ENCODE results near the gene GID8.
A peak's percentile ranks its signal among the peaks of the same experiment; 100 is the strongest.

The GID8 gene

GRCh38 chr20:62938105-62938888, at the start of gene GID8:
GID8 (plus strand) TSS chr20:62938147; CDS start chr20:62941503, 3,356 bp downstream.
- DNase-seq (ENCODE audit: low read depth in 2 of 2): no peak

- DNase-seq (ENCODE audit: low read depth in 2 of 2): no peak
These were observed 49.5 kb upstream of the GID8 start for GRCh38 chr20:62888406-62888805.

GRCh38 chr20:62888910-62889309, 49.0 kb upstream of the GID8 start:
- DNase-seq (ENCODE audit: low read depth in 2 of 2): no peak

GRCh38 chr20:62889411-62889810, 48.5 kb upstream of the GID8 start:
- DNase-seq (ENCODE audit: low read depth in 2 of 2): no peak

GRCh38 chr20:62889871-62890270, 48.1 kb upstream of the GID8 start:
- no peak for DNase-seq (ENCODE audit: low read depth in 2 of 2)

- no peak for DNase-seq (ENCODE audit: low read depth in 2 of 2)
These were observed 47.5 kb upstream of the GID8 start for GRCh38 chr20:62890444-62890843.

- no peak for DNase-seq (ENCODE audit: low read depth in 2 of 2)
These were observed 46.8 kb upstream of the GID8 start for GRCh38 chr20:62891111-62891510.

- no peak for DNase-seq (ENCODE audit: low read depth in 2 of 2)
These were observed 45.3 kb upstream of the GID8 start for GRCh38 chr20:62892348-62893304.

GRCh38 chr20:62893700-62894099, 44.2 kb upstream of the GID8 start:
- no peak for DNase-seq (ENCODE audit: low read depth in 2 of 2)

GRCh38 chr20:62894261-62894660, 43.7 kb upstream of the GID8 start:
- DNase-seq (ENCODE audit: low read depth in 2 of 2): no peak

GRCh38 chr20:62895539-62895938, 42.4 kb upstream of the GID8 start:
- DNase-seq (ENCODE audit: low read depth in 2 of 2): no peak

GRCh38 chr20:62896526-62896925, 41.4 kb upstream of the GID8 start:
- DNase-seq (ENCODE audit: low read depth in 2 of 2): no peak

GRCh38 chr20:62897666-62898065, 40.3 kb upstream of the GID8 start:
- DNase-seq (ENCODE audit: low read depth in 2 of 2): no peak

GRCh38 chr20:62898093-62898964, 39.6 kb upstream of the GID8 start:
- no peak for DNase-seq (ENCODE audit: low read depth in 2 of 2)

GRCh38 chr20:62898970-62899632, 38.8 kb upstream of the GID8 start:
- DNase-seq (ENCODE audit: low read depth in 2 of 2): no peak

- DNase-seq (ENCODE audit: low read depth in 2 of 2): no peak
These were observed 38.3 kb upstream of the GID8 start for GRCh38 chr20:62899633-62900051.

- DNase-seq (ENCODE audit: low read depth in 2 of 2): peak; percentile 47 to 56
These were observed 37.8 kb upstream of the GID8 start for GRCh38 chr20:62900052-62900691.

GRCh38 chr20:62900692-62901584, 37.0 kb upstream of the GID8 start:
- no peak for DNase-seq (ENCODE audit: low read depth in 2 of 2)

GRCh38 chr20:62901891-62902290, 36.1 kb upstream of the GID8 start:
- DNase-seq (ENCODE audit: low read depth in 2 of 2): no peak
